Stimulated activated CD4-positive, alpha-beta T cell treated with anti-CD3 and anti-CD28 coated beads, Interleukin-15, amount 100 ng/mL, for 24 hours (primary cell): ENCODE measurements around the gene ATP8B2.
A peak's percentile ranks its signal among the peaks of the same experiment; 100 is the strongest.
"Not testable (repeated sequence)": the region's sequence is repeated elsewhere in the genome, so short reads cannot be mapped to it uniquely, and the experiment has no call there.

Experiments
- DNase-seq: peaks from one replicate; pipeline ENCODE4 v3.0.0-alpha.2; 2020

ATP8B2 gene

GRCh38 chr1:154325583-154326545, 539 bp downstream of the ATP8B2 start:
- DNase-seq: peak; percentile 73

- peak; percentile 39 for DNase-seq
These were observed 1.5 kb downstream of the ATP8B2 start for GRCh38 chr1:154326546-154327465.

- DNase-seq: peak; percentile 35
These were observed 2.4 kb downstream of the ATP8B2 start for GRCh38 chr1:154327466-154328317.

- DNase-seq: peak; percentile 93
These were observed 3.2 kb downstream of the ATP8B2 start for GRCh38 chr1:154328318-154329151.

GRCh38 chr1:154329152-154329521, 3.8 kb downstream of the ATP8B2 start:
- no peak for DNase-seq

GRCh38 chr1:154329551-154330131, 4.3 kb downstream of the ATP8B2 start:
- peak; percentile 41 for DNase-seq

- DNase-seq: no peak
These were observed 5.3 kb downstream of the ATP8B2 start for GRCh38 chr1:154330669-154331068.

GRCh38 chr1:154334079-154335024, 9.0 kb downstream of the ATP8B2 start:
- DNase-seq: no peak

GRCh38 chr1:154335025-154335714, 9.8 kb downstream of the ATP8B2 start:
- DNase-seq: peak; percentile 97

GRCh38 chr1:154337253-154337894, 12.0 kb downstream of the ATP8B2 start:
- no peak for DNase-seq

GRCh38 chr1:154338875-154339274, 13.6 kb downstream of the ATP8B2 start:
- no peak for DNase-seq

GRCh38 chr1:154341366-154341765, 16.0 kb downstream of the ATP8B2 start:
- DNase-seq: not testable (repeated sequence)

GRCh38 chr1:154342132-154342531, 16.8 kb downstream of the ATP8B2 start:
- peak; percentile 36 for DNase-seq

- peak; percentile 83 for DNase-seq
These were observed 17.6 kb downstream of the ATP8B2 start for GRCh38 chr1:154342836-154343472.

- peak; percentile 84 for DNase-seq
These were observed 19.9 kb downstream of the ATP8B2 start for GRCh38 chr1:154344977-154345837.

- DNase-seq: no peak
These were observed 21.1 kb downstream of the ATP8B2 start for GRCh38 chr1:154346276-154346917.

GRCh38 chr1:154347961-154348360, 22.6 kb downstream of the ATP8B2 start:
- no peak for DNase-seq
